Progenitor cell of endocrine pancreas (in vitro differentiated cells): Measurements from ENCODE around the gene SUSD3. TPM values are rescaled to one million over a fixed set of nuclear protein-coding genes. Genes with fewer than 3 reads are reported as not detected.

Experiments used
- DNase-seq: peaks from one replicate; pipeline ENCODE4 v3.0.0; 2021; ENCODE audit warnings: low spot score; ENCODE audit not compliant: unreplicated experiment
- H3K27ac Mint-ChIP-seq: 2 replicates; pipeline ENCODE4 v1.8.0; 2021; ENCODE audit warnings: mild to moderate bottlenecking, moderate library complexity, mixed read lengths
- H3K27me3 Mint-ChIP-seq: 2 replicates; pipeline ENCODE4 v1.8.0; 2021; ENCODE audit warnings: mixed read lengths
- H3K36me3 Mint-ChIP-seq: 2 replicates; pipeline ENCODE4 v1.8.0; 2022; ENCODE audit warnings: mixed read lengths; ENCODE audit not compliant: insufficient read depth
- H3K4me1 Mint-ChIP-seq: 2 replicates; pipeline ENCODE4 v1.8.0; 2021; ENCODE audit warnings: low read depth, mixed read lengths
- H3K4me3 Mint-ChIP-seq: 2 replicates; pipeline ENCODE4 v1.8.0; 2021; ENCODE audit warnings: low read depth, mild to moderate bottlenecking, moderate library complexity, mixed read lengths
- H3K9me3 Mint-ChIP-seq: 2 replicates; pipeline ENCODE4 v1.8.0; 2021; ENCODE audit warnings: low read depth, mixed read lengths
- CTCF ChIP-seq: fragments of 200-600 bp; sonication (generic); IDR thresholded peaks from one replicate; pipeline ENCODE4 v1.5.0; 2021; ENCODE audit warnings: antibody characterized with exemption, mild to moderate bottlenecking; ENCODE audit not compliant: unreplicated experiment
- total RNA-seq: library from RNA; stranded (reverse); gene quantifications from 2 replicates; pipeline ENCODE4 v1.2.1, GENCODE V29; 2021

The SUSD3 gene
- total RNA-seq, 1 donor from 2014 or later: 0.43 TPM

- no peaks in the 10 kb centered on the region for H3K9me3 Mint-ChIP-seq
- H3K4me3 Mint-ChIP-seq: no peak overlapping the region
- no peak for DNase-seq
- TF ChIP-seq CTCF: no peak
- H3K27me3 Mint-ChIP-seq: no peaks in the 10 kb centered on the region
- H3K36me3 Mint-ChIP-seq: no peaks in the 10 kb centered on the region
- H3K27ac Mint-ChIP-seq: no peak overlapping the region
- no peaks in the 10 kb centered on the region for H3K4me1 Mint-ChIP-seq
These were observed 60.6 kb downstream of the SUSD3 start for GRCh38 chr9:93118863-93119702.

GRCh38 chr9:93119703-93119952 is 61.1 kb downstream of the SUSD3 start:
- H3K9me3 Mint-ChIP-seq: no peaks in the 10 kb centered on the region
- no peak overlapping the region for H3K27ac Mint-ChIP-seq
- no peak for TF ChIP-seq CTCF
- H3K27me3 Mint-ChIP-seq: no peaks in the 10 kb centered on the region
- no peak for DNase-seq
- no peak overlapping the region for H3K4me3 Mint-ChIP-seq
- H3K36me3 Mint-ChIP-seq: no peaks in the 10 kb centered on the region
- H3K4me1 Mint-ChIP-seq: no peaks in the 10 kb centered on the region

GRCh38 chr9:93119953-93120845 is 61.7 kb downstream of the SUSD3 start:
- peak overlapping the region; percentile 40 for H3K27ac Mint-ChIP-seq
- no peak for DNase-seq
- peak; percentile 13 for TF ChIP-seq CTCF
- no peaks in the 10 kb centered on the region for H3K9me3 Mint-ChIP-seq
- no peak overlapping the region for H3K4me3 Mint-ChIP-seq
- H3K36me3 Mint-ChIP-seq: peaks cover 1% of the 10 kb centered on the region
- no peaks in the 10 kb centered on the region for H3K27me3 Mint-ChIP-seq
- H3K4me1 Mint-ChIP-seq: no peaks in the 10 kb centered on the region

- no peak for TF ChIP-seq CTCF
- Mint-ChIP-seq H3K27ac (no peak overlapping the region), H3K36me3 (peaks cover 1% of the 10 kb centered on the region), H3K27me3 (no peaks in the 10 kb centered on the region), H3K4me1 (no peaks in the 10 kb centered on the region), H3K4me3 (no peak overlapping the region), H3K9me3 (no peaks in the 10 kb centered on the region)
- DNase-seq: no peak
These were observed 62.4 kb downstream of the SUSD3 start for GRCh38 chr9:93120846-93121315.
